Fibroblast of the aortic adventitia (primary cell): Measurements from ENCODE around the gene HSD17B8. TPM values are rescaled to one million over a fixed set of nuclear protein-coding genes. Genes with fewer than 3 reads are reported as not detected.

Experiments used
- DNase-seq: peaks from one replicate; pipeline ENCODE4 v3.0.0-alpha.2; 2010; ENCODE audit warnings: low read depth
- H3K4me3 ChIP-seq: 2 replicates; pipeline ENCODE4 v1.5.1; 2011; ENCODE audit warnings: low read depth, mild to moderate bottlenecking, control low read depth, low read length, moderate library complexity
- total RNA-seq: library from RNA; depleted of rRNA; stranded (reverse); fragments of >200 nt; gene quantifications from 2 replicates; pipeline ENCODE4 v1.2.3, GENCODE V29; 2012; ENCODE audit warnings: low replicate concordance
- TF ChIP-seq, protein P1 (sequence below): IDR thresholded peaks from 2 replicates; pipeline ENCODE4 v1.5.1; 2011; ENCODE audit warnings: mild to moderate bottlenecking, low read length, control low read depth, inconsistent platforms; ENCODE audit not compliant: insufficient read depth

The HSD17B8 gene
- total RNA-seq, 1 donor = 2.6 TPM

DNA sequence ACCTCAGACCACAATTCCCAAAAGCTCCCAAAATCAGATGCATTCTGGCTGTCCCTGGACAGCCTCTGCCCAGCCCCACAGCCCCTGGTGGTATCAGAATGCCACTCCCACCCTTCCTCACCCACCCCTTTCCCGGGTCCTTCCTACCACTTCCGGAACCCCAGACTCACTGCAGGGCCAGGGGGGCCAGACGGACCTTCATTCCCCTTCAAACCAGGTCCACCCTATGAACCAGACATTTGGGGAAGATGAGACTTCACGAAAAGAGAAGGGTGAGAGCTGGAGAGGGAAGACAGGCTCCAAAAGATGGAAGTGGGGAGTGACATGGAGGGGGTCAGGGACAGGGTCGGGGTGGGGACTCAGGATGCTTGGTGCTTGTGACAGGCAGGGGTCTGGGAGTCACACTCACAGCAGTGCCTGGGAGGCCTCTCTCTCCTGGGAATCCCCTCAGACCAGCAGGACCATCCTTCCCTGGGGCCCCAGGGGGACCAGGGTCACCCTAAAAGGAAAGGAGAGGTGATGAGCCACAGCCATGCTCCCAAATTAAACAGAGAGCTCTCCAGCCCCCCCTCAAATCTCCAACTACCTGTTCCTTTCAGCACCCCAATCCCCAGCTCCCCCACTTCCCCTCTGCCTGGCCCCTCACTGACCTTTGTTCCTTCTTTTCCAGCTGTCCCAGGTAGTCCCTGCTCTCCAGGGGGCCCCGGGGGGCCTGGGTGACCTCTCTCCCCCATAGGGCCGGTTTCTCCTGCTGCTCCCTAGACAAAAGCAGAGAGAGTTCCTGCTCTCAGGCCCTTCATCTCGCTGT, 32.4 kb upstream of the HSD17B8 start:
- no peak for DNase-seq
- H3K4me3 ChIP-seq = no peak overlapping the region
- TF ChIP-seq, protein P1, sequence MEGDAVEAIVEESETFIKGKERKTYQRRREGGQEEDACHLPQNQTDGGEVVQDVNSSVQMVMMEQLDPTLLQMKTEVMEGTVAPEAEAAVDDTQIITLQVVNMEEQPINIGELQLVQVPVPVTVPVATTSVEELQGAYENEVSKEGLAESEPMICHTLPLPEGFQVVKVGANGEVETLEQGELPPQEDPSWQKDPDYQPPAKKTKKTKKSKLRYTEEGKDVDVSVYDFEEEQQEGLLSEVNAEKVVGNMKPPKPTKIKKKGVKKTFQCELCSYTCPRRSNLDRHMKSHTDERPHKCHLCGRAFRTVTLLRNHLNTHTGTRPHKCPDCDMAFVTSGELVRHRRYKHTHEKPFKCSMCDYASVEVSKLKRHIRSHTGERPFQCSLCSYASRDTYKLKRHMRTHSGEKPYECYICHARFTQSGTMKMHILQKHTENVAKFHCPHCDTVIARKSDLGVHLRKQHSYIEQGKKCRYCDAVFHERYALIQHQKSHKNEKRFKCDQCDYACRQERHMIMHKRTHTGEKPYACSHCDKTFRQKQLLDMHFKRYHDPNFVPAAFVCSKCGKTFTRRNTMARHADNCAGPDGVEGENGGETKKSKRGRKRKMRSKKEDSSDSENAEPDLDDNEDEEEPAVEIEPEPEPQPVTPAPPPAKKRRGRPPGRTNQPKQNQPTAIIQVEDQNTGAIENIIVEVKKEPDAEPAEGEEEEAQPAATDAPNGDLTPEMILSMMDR = no peak

DNA sequence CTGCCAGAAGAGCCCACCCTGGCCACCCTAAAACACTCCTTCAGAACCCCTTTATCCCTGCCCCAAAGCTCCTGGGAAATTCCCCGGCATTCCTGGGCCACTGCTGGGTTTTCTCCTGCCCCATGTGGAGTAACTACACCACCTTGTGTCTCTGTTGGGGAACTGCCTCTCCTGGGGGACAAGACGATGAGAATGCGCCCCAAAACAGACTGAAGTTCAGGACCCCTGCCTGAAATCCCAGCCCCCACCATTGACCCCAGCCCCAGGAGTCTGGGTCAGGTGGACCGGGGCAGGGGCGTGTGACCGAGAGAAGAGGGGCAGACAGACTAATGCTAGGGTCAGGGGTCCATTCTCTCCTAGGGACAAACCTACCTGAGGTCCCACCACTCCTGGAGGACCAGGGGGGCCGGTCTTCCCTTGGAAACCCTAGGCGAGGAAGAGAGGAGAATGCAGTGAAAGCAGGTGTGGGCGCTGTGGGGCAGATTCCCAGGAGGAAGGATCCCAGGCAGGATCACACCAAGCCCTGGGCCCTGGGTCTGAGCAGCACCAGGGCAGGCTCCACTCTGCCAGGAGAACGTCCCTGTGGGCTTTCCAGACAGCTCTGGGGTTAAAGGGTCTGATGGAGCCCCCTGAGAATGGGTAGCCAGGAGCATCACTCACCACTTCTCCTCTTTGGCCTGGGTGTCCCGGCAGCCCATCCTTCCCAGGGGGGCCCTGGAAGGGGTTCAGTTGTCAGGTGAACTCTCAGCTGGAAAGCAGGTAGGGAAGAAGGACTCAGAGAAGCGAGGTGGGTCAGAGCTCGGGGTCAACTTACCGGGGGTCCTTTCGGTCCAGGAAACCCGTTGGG, 31.5 kb upstream of the HSD17B8 start:
- peak; percentile 46 for DNase-seq
- H3K4me3 ChIP-seq = no peak overlapping the region
- TF ChIP-seq, protein P1 = peak; percentile 80

DNA sequence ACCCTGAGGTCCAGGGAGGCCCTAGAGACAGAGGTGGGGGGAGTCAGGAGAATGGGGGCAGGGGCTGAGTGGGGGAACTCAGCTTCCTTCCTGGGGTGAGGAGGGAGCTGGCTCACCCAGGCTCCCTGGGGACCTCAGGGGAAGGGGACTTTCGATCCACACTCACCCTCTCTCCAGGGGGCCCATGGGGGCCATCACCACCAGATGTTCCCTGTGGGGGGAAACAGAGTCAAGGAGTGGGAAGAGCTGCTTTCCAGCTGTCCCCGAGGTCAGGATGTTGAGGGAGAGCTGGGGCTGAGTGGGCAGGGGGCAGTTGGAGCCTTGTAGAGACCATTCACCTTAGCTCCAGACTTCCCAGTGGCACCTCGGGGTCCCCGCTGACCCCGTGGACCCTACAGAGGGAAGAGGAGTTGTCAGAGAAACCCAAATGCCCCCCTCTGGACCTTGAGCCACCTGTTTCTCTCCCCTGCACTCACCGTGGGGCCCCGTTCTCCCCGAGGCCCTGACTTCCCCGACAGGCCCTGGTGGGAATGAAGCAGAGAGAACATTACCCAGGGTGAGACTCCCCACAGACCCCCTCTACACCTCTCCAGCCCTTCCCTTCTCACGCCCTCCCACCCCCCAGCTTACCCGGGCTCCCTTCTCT, 30.8 kb upstream of the HSD17B8 start:
- no peak overlapping the region for H3K4me3 ChIP-seq
- DNase-seq = no peak
- TF ChIP-seq, protein P1 = no peak

DNA sequence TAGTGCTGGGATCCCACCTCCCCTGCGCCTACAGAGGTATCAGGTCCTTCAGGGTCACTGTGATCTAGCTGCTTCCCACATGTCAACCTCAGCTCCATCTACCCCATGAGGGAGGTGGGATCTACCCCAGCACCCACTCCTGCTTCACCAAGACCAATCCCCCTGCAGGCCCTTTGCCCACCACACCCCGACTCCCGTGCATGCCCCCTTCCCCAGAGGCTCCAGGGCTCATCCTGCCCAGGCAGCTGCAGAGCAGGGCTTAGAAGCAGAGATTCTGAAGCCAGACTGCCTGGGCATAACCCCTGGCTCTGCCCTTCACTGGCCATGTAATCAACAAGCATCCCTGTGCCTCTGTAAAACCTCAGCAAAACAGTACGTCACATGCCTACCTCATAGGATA, 29.7 kb upstream of the HSD17B8 start:
- DNase-seq = no peak
- TF ChIP-seq, protein P1 = no peak
- no peak overlapping the region for H3K4me3 ChIP-seq

DNA sequence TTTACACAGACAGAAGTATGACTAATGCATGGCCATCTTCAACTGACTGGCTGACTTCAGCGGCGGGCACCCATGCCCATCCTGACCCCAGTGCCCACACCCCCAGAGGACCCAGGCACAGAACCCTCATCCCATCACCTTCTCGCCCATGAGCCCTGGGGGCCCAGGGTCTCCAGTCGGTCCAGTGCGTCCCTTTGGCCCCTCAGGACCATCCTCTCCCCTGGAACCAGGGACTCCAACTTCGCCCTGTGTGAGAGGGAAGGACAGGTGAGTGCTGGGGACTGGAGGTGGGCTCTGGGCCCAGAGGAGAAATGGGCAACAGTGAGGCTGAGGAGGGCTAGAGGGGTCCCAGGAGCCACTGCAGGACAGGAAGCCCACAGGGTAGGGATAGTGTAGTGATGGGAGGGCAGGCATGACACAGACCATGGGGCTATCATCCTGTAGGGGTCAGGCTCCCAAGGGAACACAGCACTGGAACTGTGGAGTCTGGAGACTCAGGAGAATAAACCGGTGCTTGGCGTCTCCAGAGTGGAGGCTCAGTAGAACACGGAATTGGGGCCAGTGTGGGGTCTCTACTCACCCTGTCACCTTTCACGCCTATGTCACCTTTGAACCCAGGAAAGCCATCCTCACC, 28.9 kb upstream of the HSD17B8 start:
- DNase-seq = no peak
- TF ChIP-seq, protein P1 = no peak
- H3K4me3 ChIP-seq = no peak overlapping the region

DNA sequence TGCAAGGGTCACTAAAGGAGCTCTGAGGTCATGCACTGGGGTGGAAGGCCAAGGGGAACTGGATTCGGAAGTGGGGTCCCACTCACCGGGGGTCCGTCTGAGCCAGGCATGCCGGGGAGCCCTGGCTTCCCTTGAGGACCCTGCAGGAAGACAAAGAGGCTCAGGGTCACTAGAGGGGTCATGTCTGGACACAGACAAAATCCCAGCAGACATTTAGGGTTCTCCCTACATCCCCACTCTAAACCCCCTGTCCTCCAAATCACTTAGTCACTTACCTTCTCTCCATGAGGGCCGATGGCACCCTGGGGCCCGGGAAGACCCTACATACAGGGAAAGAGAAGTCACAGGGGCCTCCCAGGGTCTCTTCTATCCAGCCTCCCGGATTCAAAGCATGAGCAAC, 27.5 kb upstream of the HSD17B8 start:
- no peak for DNase-seq
- TF ChIP-seq, protein P1 = no peak
- H3K4me3 ChIP-seq = no peak overlapping the region
